Psoas muscle (tissue), 8 donors: ENCODE results near the gene ZNF513. TPM values are rescaled to one million over a fixed set of nuclear protein-coding genes. Genes with fewer than 3 reads are reported as not detected.

Experiments
- ATAC-seq, 4 donors: fragments of 200-7000 bp; cut with Tn5 transposase; one replicate each; pipeline ENCODE4 v1.9.1; 2020; ENCODE audit warnings: moderate library complexity in 3 of 4, mild to moderate bottlenecking in 2 of 4
- DNase-seq, 2 donors: peaks; one replicate each; pipeline ENCODE4 v3.0.0-alpha.2; 2020
- H3K27ac ChIP-seq: fragments of 200-600 bp; one replicate; pipeline ENCODE4 v1.8.0; 2022
- H3K27me3 ChIP-seq, 3 donors: fragments of 200-600 bp in 1 of 3; one replicate each; pipeline versions ENCODE4 v1.6.1 to v1.8.0; 2013 to 2022; ENCODE audit warnings: low read length in 2 of 3, mild to moderate bottlenecking in 2 of 3, moderate library complexity in 1 of 3; ENCODE audit not compliant: insufficient read depth in 3 of 3
- H3K36me3 ChIP-seq, 2 donors: fragments of 200-600 bp in 1 of 2; one replicate each; pipeline versions ENCODE4 v1.6.1 to v1.8.0; 2013 to 2022; ENCODE audit warnings: low read depth in 1 of 2, mild to moderate bottlenecking in 1 of 2, moderate library complexity in 1 of 2; ENCODE audit not compliant: insufficient read depth in 1 of 2
- H3K4me1 ChIP-seq: fragments of 200-600 bp; one replicate; pipeline ENCODE4 v1.8.0; 2022
- H3K4me3 ChIP-seq: fragments of 200-600 bp; one replicate; pipeline ENCODE4 v1.8.0; 2022; ENCODE audit warnings: mild to moderate bottlenecking
- H3K9me3 ChIP-seq: fragments of 200-600 bp; one replicate; pipeline ENCODE4 v1.8.0; 2022
- CTCF ChIP-seq: fragments of 200-600 bp; IDR thresholded peaks from one replicate; pipeline ENCODE4 v1.8.0; 2022; ENCODE audit warnings: antibody characterized with exemption
- WGBS, 3 donors: extraction: QIAGEN DNeasy Blood & Tissue Kit; methylation state at CpG; one replicate each; pipeline versions ENCODE4 v1.1.6 to v1.1.7; 2013; 5-methylcytosine and 5-hydroxymethylcytosine counted together
- intact Hi-C, 2 donors: fragments of 100-400 bp; cut with DNase I; formaldehyde crosslinking; loops; one replicate each; pipeline versions ENCODE4 v1.11.0 to v1.14.2; 2022
- polyA plus RNA-seq, 3 donors: library from polyadenylated mRNA; stranded (reverse); fragments of 200-250 nt; gene quantifications; one replicate each; pipeline ENCODE4 v1.2.3, GENCODE V29; 2013
- total RNA-seq, 4 donors: library from RNA; stranded (reverse); fragmentation: NEBNext Ultra II Directional in 2 of 4; extraction: Animal tissue kit (Norgen Biotek cat#: 25700) in 2 of 4; gene quantifications; one replicate each; pipeline versions ENCODE4 v1.2.1 to v1.2.4, GENCODE V29; 2021 to 2023
- donor health status: healthy with polysubstance abuse.
- donor health status: DM: no; HTN: no; CAD: no; lungs with moderate emphysema.
- donor health status: Bipolar disorder and iron deficiency.
- donor health status: healthy.
- donor health status: DM: yes; HTN: yes; CAD: no.
- donor health status: DM: no; HTN: no; CAD: no.
- donor health status: DM: no; HTN: no; CAD: no.
- donor health status: DM: yes; HTN: yes; CAD: no.

The ZNF513 gene
- total and polyA plus RNA-seq, 7 donors, result 5.8 to 14.6 (median 10.7) TPM

- H3K36me3 ChIP-seq, result peaks cover 0 to 10% of the 10 kb centered on the region in 2 donors
- H3K4me1 ChIP-seq, result peaks cover 42% of the 10 kb centered on the region
- no peak for ATAC-seq
- no peaks in the 10 kb centered on the region for H3K27me3 ChIP-seq
- TF ChIP-seq CTCF, result no peak
- no peak for DNase-seq
- no peaks in the 10 kb centered on the region for H3K9me3 ChIP-seq
- peak overlapping the region; percentile 13 for H3K27ac ChIP-seq
- intact Hi-C loops, result no loop called here
- 79 to 83% (median 82%) methylated on average over 6 of the region's 6 CpGs for WGBS, 3 donors
- no peak overlapping the region for H3K4me3 ChIP-seq
Observed at GRCh38 chr2:27351802-27352598, 28.5 kb downstream of the ZNF513 start.

- Histone ChIP-seq H3K36me3 (peaks cover 0 to 10% of the 10 kb centered on the region in 2 donors), H3K9me3 (no peaks in the 10 kb centered on the region), H3K27ac (no peak overlapping the region), H3K4me3 (no peak overlapping the region), H3K27me3 (no peaks in the 10 kb centered on the region), H3K4me1 (peaks cover 37% of the 10 kb centered on the region)
- intact Hi-C loops, result no loop called here
- DNase-seq, result no peak
- ATAC-seq, result no peak
- no peak for TF ChIP-seq CTCF
- 86 to 87% (median 86%) methylated on average over 7 of the region's 7 CpGs for WGBS, 3 donors
Observed at GRCh38 chr2:27350106-27350693, 30.3 kb downstream of the ZNF513 start.

GRCh38 chr2:27347641-27348040 lies 32.9 kb downstream of the ZNF513 start:
- Histone ChIP-seq H3K36me3 (peaks cover 0 to 17% of the 10 kb centered on the region in 2 donors), H3K4me3 (no peak overlapping the region), H3K27ac (no peak overlapping the region), H3K4me1 (peaks cover 14% of the 10 kb centered on the region), H3K9me3 (no peaks in the 10 kb centered on the region), H3K27me3 (no peaks in the 10 kb centered on the region)
- no peak for TF ChIP-seq CTCF
- DNase-seq, result no peak
- peak in 1 of 4 donors; percentile 43 for ATAC-seq
- WGBS, 3 donors, result 79 to 92% (median 88%) methylated on average over 2 of the region's 2 CpGs
- intact Hi-C loops, result no loop called here

GRCh38 chr2:27336173-27336572 lies 44.4 kb downstream of the ZNF513 start:
- Histone ChIP-seq H3K9me3 (no peaks in the 10 kb centered on the region), H3K4me1 (no peaks in the 10 kb centered on the region), H3K27me3 (no peaks in the 10 kb centered on the region), H3K4me3 (no peak overlapping the region), H3K36me3 (peaks cover 12 to 99% of the 10 kb centered on the region in 2 donors), H3K27ac (no peak overlapping the region)
- ATAC-seq, result no peak
- 92 to 95% (median 95%) methylated on average over 7 of the region's 7 CpGs for WGBS, 3 donors
- no peak for TF ChIP-seq CTCF
- intact Hi-C loops, result no loop called here
- no peak for DNase-seq
